Measurements from ENCODE around the gene RNF214. TPM values are rescaled to one million over a fixed set of nuclear protein-coding genes. Genes with fewer than 3 reads are reported as not detected.

Gene RNF214
- total and polyA plus RNA-seq, 3 donors from 2014 or later: 37.8 to 48.9 (median 44.9) TPM

Small RNAs within 50 kb of the gene (small RNA-seq; reads per million reads assigned to genes)
- gene RF00564: 0 reads per million in 2 donors

Other genes with a start within 250 kb of the RNF214 start
- 100 to 1,000 TPM; 123 to 125 TPM for gene SIK3, start 134.2 kb upstream of the RNF214 start, total RNA-seq
- gene SIK3, start 134.2 kb upstream of the RNF214 start, polyA plus RNA-seq (ENCODE audit: insufficient read depth, low read depth, low replicate concordance): 112 TPM
- 100 to 1,000 TPM; 150 to 156 TPM for gene PAFAH1B2, start 88.4 kb upstream of the RNF214 start, total RNA-seq
- gene PAFAH1B2, start 88.4 kb upstream of the RNF214 start, polyA plus RNA-seq (ENCODE audit: insufficient read depth, low read depth, low replicate concordance): 66.5 TPM
- gene SIDT2, start 53.9 kb upstream of the RNF214 start, total RNA-seq: 100 to 1,000 TPM in 1 of 2 donors, 10 to 100 TPM in 1; 93.8 to 129 TPM
- 69.5 TPM for gene SIDT2, start 53.9 kb upstream of the RNF214 start, polyA plus RNA-seq (ENCODE audit: insufficient read depth, low read depth, low replicate concordance)
- 100 to 1,000 TPM; 167 to 187 TPM for gene TAGLN, start 33.3 kb upstream of the RNF214 start, total RNA-seq
- gene TAGLN, start 33.3 kb upstream of the RNF214 start, polyA plus RNA-seq (ENCODE audit: insufficient read depth, low read depth, low replicate concordance): 800 TPM
- 10 to 100 TPM; 57.7 to 66.5 TPM for gene PCSK7, start 598 bp upstream of the RNF214 start, total RNA-seq
- gene PCSK7, start 598 bp upstream of the RNF214 start, polyA plus RNA-seq (ENCODE audit: insufficient read depth, low read depth, low replicate concordance): 52.0 TPM
- gene BACE1-AS, start 58.7 kb downstream of the RNF214 start, total RNA-seq: 10 to 100 TPM; 13.8 to 17.9 TPM
- gene BACE1-AS, start 58.7 kb downstream of the RNF214 start, polyA plus RNA-seq (ENCODE audit: insufficient read depth, low read depth, low replicate concordance): 11.2 TPM
- gene BACE1, start 83.6 kb downstream of the RNF214 start, total RNA-seq: 10 to 100 TPM; 24.7 to 32.5 TPM
- 50.4 TPM for gene BACE1, start 83.6 kb downstream of the RNF214 start, polyA plus RNA-seq (ENCODE audit: insufficient read depth, low read depth, low replicate concordance)
- 100 to 1,000 TPM in 1 of 2 donors, 10 to 100 TPM in 1; 83.3 to 157 TPM for gene CEP164, start 95.2 kb downstream of the RNF214 start, total RNA-seq
- 111 TPM for gene CEP164, start 95.2 kb downstream of the RNF214 start, polyA plus RNA-seq (ENCODE audit: insufficient read depth, low read depth, low replicate concordance)